HG03095 (cell line): ENCODE measurements around the gene GPR153.
"Not testable (repeated sequence)": the region's sequence is repeated elsewhere in the genome, so short reads cannot be mapped to it uniquely, and the experiment has no call there.

Experiments
- ATAC-seq: cut with Tn5 transposase; IDR thresholded peaks from one replicate; pipeline ENCODE4 v1.9.1; 2021; ENCODE audit warnings: moderate library complexity; ENCODE audit not compliant: unreplicated experiment

GPR153 gene

DNA sequence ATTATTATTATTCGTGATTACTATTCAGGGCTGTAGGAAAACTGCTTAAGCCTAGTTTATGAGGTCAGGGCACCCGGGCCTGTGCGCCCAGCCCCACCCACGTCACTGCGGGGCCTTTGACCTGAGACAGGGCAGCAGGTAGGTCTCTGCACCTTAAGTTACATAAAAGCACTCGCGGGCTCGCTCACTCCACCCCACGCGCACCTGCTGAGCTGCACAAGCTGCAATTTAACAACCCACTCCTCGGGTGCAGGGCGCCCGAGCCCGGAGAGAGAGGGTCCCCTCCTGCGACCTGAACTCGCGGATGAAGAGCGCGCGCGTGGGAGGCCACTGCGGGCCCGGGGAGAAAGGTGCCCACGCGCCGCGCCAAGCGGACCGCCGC, 25.6 kb downstream of the GPR153 start:
- peak; percentile 24 for ATAC-seq

DNA sequence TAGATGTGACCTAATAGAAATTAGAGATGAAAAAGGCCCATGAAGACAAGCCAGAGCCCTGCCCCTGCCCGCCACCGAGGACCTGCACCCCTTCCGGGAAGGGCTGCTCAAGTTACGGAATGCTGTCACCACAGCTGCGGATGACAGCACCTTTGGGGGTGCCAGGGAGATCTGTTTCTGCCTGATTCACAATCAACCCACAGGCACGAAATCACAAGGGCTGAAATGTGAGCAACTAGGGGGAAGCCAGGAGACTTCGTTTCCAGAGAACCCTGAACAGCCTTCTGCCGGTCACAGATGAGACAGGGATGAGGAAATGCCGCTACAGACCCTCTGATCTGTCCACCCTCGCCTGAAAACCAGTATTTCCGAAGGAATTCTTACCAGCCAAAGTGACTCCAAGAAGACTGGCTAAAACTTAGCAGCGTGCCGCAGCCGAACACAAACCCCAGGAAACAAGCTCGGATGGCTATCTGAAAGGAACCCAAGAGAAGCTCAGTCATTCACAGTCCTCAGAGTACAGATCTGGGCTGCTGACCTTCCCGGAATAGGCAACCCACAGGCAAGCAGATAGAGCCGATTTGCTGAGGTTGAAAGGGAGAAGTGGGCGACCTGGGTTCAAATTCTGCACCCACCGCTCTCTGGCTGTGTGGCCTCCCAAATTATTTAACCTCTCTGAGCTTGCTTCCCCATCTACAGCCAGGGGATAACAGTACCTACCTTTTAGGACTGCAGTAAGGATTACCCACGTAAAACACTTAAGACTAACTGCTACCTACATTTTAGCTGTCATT, 26.2 kb downstream of the GPR153 start:
- ATAC-seq = no peak

DNA sequence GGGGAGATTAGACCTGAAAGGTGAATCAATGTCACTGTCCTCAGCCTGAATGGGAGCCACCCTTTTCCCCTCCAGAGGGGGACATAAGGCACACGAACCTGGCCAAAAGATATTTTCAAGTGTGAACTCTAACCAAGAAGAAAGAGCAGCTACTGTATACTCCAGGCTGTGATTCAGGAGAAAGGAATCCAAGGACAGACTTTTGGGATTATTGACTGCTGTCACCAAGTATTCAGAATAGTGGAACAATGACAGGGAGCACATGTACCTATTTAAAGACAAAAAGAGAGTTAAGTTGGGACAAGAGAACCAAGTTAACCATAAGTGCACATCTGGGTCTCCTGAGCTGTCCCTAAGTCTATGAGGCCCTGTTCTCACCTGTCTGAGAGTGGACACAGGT, 27.5 kb downstream of the GPR153 start:
- ATAC-seq = no peak

DNA sequence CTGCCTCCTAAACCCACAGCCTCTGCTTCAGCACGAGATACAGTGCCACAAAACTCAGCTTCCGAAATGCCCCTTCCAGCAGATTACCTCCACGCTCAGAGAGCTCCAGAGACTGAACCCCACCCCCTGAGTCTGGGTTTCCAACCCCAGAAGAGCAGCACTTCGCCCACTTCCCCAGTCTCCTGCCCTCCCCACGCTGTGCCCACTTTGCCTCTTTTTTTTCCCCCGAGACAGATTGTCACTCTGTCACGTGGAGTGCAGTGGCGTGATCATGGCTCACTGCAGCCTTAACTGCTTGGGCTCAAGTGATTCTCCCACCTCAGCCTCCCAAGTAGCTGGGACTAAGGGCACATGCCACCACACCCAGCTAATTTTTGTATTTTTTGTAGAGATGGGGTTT, 35.2 kb downstream of the GPR153 start:
- no peak for ATAC-seq

DNA sequence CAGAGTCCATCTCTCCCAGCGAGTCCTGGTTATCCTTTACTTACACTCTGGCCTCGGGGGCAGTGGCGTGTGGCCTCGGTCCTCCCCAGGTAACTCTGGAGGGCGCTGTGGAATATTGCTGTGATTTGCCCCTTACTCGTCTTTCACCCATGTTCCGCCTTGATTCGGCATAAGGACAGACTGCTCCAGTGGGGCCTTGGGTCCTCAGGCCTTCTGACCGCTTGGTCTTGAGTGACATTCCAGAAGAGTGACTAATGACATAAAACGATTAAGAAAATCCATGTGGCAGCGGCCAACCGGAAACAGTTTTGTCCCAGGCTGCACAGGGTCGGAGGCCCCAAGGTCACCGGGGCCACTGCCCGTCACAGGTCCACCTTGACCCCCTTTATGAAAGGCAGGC, 36.2 kb downstream of the GPR153 start:
- ATAC-seq = no peak

DNA sequence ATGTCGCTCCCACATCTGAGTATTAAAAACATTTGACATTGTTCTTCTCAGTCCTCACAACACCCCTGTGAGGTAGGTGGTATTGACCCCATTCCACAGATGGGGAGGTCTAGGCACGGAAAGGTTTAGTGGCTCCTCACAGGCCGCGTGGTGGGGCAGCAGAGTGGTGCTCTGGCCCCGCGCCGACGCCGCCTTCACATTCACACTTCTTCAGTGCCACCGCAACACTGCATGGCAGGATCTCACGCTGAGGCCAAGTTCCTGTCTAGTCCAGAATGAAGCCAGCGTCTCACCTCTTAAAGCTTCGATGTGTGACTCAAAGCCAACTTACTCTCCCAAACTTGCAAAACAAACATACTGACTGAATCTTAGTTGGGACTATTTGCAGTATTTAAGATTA, 37.3 kb downstream of the GPR153 start:
- ATAC-seq = no peak

DNA sequence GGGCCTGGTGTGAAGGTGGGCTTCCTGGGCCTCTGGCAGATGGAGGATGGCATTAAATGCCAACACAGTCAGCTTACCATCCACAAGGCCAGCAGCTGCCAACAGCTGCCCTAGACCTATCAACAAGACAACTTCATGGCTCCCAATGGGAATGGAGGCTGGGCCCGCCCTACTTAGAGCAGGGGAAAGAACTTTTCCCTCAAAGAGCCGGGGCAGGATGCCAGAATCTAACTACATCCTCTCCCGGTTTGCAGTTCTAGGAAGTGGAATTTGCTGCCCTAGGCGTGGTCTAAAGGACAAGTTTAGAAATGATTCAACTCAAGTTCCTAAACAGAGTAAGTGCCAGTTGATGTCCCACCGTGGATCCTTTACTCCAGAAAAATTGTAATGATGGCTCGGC, 38.3 kb downstream of the GPR153 start:
- ATAC-seq = no peak

DNA sequence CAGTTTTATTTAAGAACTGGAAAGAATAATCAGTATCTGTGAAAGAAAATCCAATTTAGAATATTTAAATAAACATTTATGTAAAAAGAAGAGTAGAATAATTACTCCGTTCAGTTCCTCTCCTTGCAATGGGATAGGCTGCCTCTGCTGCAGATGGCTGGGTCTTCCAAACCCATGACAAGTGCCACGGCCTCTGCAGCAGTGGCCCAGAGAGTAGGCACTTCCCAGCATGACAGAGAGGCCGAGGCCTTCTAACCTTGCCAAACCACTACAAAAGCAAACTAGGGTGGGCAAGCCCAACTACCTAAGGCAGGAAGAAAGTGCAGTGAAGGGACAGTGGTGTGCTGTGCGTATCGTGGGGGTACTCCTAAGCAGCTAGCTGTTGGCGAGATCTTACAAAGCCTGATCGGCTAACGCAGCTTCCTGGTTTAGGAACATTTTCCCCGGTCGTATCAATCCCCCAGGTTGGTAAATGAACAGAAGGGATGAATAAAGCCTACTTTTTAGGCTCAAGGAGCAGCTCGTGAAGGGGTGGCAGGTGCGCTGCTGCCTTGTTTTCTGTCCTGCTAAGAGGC, 39.6 kb downstream of the GPR153 start:
- no peak for ATAC-seq

DNA sequence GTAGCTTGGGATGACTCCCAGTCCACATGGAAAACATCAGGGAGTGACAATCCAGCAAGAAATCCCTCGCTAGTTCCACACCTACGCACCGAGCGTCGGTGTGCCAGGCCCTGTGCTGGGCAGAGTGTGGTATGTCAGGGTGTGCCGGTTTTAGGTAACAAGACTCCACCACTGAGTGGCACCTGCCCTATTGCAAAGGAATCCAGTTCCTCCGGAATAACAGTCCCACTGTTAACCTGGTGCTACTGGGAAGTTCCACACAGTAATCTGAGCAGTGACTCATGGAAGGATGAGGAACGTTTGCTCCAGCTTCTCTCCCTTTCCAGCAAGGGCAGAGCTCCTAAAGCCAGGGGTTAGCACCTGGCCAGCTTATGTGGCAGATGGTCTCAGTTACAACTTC, 40.7 kb downstream of the GPR153 start:
- ATAC-seq = no peak

DNA sequence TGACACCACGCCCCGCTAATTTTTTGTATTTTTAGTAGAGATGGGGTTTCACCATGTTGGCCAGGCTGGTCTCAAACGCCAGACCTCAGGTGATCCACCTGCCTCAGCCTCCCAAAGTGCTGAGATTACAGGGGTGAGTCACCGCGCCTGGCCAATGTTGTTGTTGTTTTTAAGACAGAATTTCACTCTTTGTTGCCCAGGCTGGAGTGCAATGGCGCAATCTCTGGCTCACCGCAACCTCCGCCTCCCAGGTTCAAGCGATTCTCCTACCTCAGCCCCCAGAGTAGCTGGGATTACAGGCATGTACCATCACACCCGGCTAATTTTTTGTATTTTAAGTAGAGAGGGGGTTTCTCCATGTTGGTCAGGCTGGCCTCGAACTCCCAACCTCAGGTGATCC, 41.3 kb downstream of the GPR153 start:
- ATAC-seq = not testable (repeated sequence)

DNA sequence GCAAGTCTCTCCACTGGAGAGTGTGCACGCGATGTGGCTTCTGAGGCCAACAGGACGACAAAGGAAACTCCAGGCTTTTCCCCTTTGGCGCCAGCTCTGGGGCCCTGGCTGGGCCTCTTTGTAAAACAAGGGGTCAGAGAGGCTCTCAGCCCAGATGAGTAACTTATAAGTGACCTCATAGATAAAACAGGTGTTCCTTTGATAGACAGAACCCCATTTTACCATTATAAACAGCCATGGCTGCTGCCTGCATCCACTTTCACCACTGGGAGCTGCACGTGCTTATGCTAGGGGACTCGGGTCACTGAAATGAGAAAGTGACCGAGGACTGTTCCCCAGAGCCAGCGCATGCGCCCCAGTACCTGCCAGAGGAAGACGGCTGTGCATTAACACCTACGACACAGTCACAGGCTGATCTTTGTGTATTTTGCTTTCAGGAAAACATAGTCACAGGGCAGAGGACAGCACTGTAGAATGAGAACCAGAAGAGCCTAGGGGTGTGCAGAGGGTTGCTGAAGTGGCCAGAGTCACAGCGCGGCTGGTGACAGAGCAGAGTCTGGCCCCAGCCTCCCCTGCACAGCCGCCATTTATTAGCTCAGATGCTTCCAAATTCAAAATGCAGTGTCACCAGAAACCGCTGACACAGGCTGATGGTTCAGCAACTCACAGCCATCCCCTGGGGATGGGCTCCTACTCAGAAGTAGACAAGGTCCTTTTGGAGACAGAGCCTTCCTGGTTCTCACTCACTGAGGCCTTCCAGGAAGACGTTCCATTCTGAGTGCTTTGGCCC, 42.3 kb downstream of the GPR153 start:
- ATAC-seq = no peak

DNA sequence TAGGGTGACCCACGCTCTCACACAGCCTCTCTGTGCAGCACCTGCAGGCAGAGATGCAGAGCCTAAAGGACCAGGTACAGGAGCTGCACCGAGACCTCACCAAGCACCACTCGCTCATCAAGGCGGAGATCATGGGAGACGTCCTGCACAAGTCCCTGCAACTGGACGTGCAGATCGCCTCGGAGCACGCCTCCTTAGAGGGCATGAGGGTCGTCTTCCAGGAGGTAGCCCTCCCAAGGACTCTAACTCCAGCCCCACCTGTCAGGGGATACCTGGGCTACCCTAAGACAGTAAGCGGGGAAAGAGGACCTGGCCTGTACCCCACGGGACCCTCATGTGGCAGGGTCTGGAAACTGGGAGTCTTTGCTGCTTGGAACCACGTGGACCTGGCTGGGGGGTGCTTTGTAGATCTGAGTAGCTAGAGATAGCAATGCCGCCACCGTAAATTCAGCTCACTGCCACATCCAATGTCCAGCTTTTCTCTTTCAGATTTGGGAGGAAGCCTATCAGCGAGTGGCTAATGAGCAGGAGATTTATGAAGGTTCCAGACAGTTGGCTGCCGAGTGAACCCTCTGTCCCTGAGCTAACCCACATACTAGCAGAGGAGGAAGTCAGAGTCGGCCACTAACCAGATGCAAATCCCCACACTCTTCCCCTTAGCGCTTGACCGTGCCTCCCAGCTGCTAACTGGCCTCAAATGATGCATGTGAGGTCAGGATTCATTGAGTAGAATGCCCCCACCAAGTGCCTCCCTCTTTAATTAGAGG, 48.5 kb downstream of the GPR153 start:
- no peak for ATAC-seq

DNA sequence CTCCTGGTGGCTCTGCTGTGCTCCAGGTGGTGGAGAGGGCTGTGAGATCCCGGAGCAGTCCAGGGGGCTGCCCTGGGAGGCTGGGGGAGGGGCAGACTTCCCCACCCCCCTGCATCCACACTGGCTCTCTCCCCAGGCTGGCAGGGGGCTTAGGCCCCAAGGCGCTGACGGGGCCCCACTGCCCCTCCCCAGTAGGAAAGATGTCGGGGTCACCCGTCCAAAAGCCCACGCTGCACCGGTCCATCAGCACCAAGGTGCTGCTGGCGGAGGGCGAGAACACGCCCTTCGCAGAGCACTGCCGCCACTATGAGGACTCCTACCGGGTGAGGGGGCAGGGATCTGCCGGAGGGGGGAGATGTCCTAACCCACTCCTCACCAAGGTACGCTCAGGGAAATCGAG, 49.2 kb downstream of the GPR153 start:
- no peak for ATAC-seq

DNA sequence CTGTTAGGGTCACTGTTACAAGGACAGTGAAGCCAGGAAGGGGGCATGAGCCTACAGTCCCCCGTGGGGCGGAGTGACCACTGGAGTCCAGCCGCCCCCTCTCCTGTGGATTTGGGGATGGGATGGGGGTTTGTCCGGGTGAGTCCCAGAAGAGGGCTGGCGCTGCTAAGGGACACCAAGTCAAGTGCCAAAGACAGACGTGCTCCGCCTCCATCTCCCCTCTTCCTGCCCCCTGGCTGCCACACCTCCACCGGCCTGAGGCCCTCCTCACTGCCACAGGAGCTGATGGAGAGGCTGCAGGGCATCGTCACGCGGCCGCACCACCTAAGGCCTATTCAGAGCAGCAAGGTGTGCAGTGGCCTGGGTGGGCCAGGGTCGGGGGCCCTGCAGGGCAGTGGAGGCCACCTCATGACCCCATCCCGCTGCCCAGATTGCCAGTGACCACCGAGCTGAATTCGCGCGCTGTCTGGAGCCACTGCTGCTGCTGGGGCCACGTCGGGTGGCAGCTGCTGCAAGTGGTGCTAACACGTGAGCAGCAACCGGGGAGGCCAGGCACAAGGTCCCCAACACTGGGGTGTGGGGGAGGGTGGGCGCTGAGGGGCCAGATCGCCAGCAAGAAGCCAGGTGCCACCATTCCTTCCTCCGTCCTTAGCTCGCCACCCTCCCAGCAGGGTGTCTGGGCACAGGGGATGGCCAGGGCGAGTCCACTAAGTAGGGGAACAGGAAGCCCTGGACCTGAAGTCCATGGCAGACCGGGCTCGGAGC, 50.1 kb downstream of the GPR153 start:
- no peak for ATAC-seq

DNA sequence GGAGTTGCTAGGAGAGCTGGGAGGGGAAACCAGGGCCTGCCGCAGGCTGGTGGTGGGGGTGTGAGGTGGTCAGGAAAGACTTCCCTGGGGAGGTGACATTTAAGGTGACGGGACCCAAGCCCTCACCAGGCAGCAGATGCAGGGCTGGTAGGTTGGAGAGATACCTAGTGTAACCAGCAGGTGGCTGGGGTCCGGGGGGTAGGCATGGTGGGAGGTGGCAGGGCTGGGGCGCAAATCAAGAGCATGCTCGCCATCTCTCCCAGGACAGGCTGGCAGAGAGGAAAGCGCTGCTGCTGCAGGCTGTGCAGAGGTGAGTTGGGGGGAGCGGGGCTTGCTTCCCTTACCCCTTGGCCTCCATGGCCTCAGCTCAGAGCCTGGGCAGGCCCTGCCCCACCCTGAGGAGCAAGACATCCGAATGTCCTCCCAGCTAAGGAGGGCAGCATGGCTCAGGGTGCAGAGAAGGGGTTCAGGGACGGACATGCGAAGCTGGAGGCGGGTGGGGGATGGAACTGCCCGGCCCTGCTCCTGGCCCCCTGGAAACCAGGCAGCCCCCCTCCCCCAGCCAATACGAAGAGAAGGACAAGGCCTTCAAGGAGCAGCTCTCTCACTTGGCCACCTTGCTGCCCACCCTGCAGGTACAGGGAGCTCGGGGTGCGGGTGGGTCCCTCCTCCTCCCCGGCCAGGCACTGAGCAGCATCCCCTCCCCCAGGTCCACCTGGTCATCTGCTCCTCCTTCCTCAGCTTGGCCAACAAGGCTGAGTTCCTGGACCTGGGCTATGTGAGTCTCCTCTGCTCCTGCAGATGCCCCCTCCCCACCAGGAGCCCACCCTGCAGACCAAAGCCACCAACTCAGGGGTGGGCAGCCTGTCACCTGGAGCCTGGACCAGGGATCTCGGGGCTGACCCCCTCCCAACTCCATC, 51.0 kb downstream of the GPR153 start:
- no peak for ATAC-seq

DNA sequence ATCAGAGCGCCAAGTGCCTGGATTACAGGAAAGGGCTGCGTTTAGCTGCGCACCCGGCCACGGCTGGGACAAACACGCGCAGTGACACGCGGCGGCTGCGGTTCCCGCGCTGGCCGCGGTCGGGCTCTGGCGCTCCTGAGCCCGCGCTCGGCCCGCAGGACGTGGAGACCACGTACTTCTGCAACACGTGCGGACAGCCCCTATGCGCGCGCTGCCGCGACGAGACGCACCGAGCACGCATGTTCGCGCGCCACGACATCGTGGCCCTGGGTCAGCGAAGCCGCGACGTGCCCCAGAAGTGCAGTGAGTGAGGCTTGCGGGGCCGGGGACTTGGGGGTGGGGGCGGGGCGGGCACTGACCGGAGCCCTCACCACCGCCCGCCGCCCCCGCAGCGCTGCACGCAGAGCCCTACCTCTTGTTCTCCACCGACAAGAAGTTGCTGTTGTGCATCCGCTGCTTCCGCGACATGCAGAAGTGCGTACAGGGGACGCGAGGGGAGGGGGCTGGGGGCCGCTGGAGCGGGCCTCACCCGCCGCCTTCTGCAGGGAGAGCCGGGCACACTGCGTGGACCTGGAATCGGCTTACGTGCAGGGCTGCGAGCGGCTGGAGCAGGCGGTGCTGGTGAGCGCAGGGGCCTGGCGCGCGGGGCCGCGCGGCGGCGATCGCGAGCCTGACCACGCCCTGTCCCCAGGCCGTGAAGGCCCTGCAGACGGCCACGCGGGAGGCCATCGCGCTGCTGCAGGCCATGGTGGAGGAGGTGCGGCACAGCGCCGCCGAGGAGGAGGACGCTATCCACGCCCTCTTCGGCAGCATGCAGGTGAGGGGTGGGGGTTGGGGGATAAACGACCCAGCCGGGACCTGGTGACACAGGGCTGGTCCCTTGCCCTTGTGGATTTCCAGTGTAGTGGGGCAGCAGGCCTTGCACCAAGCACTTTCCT, 51.9 kb downstream of the GPR153 start:
- no peak for ATAC-seq

DNA sequence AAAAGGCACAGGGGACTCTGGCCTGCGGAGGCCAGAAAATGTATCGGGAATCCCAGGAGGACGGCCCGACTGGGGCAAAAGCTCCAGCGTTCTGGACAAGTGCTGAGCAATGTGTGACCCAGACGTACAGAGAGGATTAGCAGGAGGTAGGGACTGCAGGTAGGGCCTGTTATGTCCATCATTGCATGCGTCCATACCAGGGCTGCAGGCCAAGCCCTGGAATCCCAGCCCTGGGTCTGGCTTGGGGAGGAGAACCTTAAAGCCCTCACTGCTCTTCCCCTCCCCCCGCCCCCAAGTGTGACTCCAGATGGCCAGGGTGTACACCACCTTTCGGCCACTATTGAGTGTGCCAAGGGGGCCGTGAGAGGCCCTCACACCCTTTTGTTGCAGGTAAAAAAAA, 53.0 kb downstream of the GPR153 start:
- ATAC-seq = no peak

DNA sequence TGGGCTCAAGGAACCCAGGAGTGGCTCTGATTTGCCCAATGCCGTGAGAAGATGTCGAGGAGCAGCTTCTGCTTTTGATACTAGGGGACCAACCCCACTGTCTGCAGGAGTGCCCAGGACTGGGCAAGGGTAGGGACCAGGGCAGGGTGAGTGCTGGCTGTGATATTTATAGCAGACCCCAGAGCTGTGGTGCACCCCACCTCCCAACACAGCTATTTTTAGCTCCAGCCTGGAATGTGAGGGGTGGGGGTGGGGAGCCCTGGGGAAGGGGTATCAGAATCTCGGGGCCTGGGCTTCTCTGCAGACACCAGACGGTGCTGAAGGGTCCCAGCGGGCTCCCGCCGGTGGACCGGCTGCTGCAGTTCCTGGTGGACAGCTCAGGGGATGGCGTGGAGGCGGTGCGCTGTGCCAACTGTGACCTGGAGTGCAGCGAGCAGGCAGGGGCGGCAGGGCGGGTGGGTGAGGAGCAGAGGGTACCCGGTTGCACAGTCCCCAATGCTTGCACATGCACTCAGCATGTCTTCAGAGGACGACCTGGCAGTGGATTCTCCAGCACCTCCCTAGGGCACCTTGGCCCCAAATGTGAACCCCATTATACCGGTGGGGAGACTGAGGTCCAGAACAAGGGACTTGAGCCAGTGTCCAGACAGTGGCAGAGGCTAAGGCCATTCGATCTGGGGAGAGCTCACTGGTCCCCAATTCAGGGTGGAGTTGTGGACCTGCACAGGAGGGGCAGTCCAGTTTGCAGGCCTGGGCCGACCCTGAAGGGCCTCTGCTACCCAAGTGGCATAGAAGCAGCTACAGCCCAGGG, 53.6 kb downstream of the GPR153 start:
- ATAC-seq = no peak
